NCI-H2081 (cell line): ENCODE results near the gene FBXO48.

Experiments used
- DNase-seq, 2 experiments: peaks; one replicate each; lab custom pipeline; 2025; lab: John Stamatoyannopoulos, UW

FBXO48 gene

DNA sequence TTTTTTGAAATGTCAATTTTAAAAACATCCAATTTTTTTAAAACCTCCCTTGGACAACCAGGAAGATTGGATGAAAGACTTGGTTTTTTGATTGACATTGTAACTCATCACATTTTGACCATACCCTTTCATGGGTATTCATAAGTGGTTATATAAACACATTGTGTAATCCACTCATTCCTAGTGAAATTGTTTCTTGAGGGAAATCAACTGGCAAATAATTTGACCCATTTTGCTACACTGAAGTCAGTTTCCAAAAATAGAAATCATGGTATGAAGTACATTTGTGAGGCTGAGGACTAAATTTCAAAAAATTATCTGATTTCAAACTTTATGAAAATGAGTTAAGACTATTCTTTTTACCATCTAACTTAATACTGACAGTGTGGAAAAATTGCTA, 31.5 kb downstream of the FBXO48 start:
- no peak for DNase-seq

GRCh38 chr2:68434981-68435380, 32.1 kb downstream of the FBXO48 start:
- no peak for DNase-seq

DNA sequence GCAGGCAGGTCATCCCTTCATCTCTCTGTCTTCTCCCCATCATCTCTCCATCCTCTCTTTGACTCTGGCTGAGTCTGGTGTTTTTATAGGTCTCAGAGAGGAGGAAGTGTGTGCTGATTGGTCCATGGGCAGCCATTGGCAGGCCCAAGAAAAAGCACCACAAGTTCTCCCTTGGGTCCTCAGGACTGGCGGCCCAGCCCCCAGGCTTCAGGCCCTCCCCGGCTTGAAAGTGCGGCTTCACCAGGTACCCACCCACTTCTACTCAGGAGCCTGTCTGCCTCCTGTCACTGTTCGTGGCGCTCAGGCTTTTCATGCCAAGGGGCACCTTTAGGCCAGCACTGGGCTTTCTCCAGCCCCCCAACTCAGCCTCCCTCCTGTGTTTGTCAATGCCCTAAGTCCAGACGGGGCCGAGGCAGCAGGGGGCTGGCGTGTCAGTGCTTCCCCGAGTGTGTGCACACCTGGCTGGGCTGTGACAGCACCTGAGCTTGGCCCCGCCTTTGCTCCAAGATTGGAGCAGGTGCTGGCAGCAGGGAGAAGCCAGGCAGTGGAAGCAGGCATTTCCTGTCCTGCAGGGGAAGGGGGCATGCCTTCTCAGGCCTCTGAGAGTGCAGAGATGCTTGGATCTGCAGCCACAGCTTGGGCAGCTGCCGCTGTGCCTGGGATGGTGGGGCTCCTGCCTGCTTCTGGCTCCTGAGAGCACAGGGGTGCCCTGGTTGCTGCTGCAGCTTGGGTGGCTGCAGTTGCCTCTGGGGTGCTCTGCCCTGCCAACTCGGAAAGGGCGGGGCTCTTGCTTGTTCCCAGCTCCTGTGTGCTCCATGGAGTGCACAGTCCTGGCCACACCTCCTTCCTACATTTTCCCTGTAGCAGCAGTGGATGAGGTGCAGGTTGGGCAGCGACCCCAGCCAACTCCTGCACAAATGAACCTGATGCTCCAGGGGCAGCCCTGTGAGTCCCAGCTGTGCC, 34.1 kb downstream of the FBXO48 start:
- DNase-seq, result no peak

GRCh38 chr2:68431316-68431972, 35.6 kb downstream of the FBXO48 start:
- DNase-seq, result no peak

- no peak for DNase-seq
These were observed 37.7 kb downstream of the FBXO48 start for GRCh38 chr2:68429311-68429826.

DNA sequence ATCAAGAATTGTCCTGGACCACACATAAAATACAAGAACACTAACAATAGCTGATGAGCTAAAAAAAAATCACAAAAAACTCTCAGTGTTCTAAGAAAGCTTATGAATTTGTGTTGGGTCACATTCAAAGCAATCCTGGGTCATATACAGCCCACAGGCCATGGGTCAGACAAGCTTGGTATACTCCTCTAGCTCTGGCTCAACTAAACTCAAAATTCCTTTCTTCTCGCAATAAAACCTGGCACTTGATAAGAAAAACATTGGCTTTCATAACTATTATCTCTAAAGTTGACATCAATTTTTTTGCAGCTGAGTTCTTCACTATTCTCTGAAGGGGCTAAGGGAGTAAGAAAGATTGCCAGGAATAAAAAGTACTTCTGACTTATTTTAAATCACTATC, 38.3 kb downstream of the FBXO48 start:
- DNase-seq, result no peak

DNA sequence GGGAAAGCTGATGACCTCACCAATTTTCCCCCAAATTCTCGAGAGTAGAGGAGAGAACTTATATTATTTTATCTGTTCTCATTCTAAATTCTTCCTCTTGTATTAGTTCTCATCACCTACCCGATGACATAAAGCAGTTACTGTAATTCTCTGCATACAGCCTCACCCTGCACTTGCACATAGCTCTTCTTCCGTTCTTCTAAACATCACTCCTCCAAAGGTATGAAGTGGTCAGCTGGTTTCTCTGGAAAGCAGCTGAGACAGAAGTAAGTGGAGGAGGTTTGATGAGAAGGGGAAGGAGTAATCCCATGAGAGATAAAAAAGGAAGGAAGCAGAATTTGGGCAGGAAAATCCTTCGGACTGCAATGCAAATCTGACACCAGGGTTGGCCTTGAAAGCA, 39.0 kb downstream of the FBXO48 start:
- no peak for DNase-seq

DNA sequence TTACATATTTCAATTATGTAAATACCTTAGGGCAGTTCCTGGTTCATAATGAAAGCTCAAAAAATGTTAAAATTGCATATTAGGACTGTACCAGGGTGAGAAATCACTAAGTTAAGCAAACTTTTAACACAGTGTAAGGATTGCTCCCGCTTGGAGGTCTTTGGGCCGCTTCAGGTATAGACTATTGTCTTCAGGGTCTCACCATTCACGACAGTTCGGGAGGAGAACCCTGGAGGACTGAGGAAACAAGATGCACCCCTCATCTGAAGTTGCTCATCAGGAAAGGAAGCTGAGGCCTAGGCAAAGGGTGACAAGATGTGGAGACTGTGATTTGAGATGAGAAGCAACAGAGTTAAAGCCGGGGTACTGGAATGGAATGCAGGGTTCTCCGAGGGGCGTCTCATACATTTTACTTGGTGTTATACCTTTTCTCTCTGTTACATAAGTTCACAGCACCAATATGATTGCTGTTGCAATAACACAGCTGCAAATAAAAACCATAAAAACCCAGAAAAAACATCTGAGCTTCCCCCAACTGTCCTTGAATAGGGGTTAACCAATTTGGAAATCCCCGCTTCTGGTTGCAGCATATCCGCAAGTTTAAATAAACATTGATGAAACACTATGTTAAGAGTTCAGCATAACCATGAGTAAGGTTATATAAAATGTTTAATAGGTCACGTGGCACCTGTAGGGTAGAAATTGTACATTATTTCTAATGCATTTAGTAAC, 40.1 kb downstream of the FBXO48 start:
- DNase-seq, result no peak

- no peak for DNase-seq
These were observed 40.6 kb downstream of the FBXO48 start for GRCh38 chr2:68426446-68426845.

GRCh38 chr2:68425503-68425902, 41.6 kb downstream of the FBXO48 start:
- DNase-seq, result no peak

DNA sequence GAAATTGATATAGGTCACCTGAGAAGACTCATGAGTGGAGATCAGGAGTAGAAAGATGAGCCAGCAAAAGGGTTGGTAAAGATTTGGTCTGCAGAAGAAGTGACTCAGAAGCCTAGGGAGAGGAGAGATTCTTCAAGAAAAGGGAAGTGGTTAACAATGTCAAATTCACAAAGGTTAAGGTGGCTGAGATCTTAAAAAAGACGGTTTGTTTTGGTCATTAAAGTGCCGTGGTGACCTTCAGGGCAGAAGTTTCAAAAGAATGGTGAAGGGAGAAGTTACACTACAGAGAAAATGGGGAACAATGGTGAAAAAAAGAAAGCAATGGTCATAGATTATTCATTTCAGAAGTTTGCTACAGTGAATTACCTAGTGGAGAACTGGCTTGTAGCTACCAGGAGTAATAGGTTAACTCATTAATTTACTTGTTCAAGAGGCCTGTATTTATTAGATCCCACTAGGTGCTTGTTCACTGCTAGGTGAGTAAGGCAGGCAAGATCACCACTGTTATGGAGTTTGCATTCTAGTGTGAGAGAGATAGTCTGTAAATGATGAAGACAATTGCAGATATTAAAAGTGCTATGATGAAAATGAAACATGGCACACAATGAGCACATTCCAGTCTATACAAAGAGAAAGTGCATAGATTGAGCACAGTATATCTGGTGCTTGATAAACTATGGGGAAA, 43.0 kb downstream of the FBXO48 start:
- no peak for DNase-seq

GRCh38 chr2:68420254-68420910, 46.7 kb downstream of the FBXO48 start:
- DNase-seq, result no peak

GRCh38 chr2:68418855-68419254, 48.2 kb downstream of the FBXO48 start:
- no peak for DNase-seq

- DNase-seq, result no peak
These were observed 48.7 kb downstream of the FBXO48 start for GRCh38 chr2:68418419-68418818.

- DNase-seq, result no peak
These were observed 49.2 kb downstream of the FBXO48 start for GRCh38 chr2:68417926-68418325.

GRCh38 chr2:68416081-68416675, 50.9 kb downstream of the FBXO48 start:
- peak in 1 of 2 experiments; percentile 13 for DNase-seq

DNA sequence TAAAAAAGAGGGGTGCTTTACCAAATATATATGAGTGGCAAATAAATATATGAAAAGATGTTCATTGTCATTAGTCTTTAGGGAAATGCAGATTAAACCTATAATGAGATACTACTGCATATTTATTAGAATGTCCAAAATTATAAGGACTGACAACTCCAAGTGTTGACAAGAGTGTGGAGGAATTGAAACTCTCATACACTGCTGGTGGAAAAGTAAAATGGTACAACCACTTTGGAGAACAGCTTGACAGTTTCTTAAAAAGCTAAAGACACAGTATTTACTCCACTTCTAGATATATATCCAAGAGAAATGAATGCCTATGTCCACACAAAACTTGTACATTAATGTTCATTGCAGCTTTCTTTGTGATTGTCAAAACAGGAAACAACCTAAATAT, 51.6 kb downstream of the FBXO48 start:
- DNase-seq, result no peak

DNA sequence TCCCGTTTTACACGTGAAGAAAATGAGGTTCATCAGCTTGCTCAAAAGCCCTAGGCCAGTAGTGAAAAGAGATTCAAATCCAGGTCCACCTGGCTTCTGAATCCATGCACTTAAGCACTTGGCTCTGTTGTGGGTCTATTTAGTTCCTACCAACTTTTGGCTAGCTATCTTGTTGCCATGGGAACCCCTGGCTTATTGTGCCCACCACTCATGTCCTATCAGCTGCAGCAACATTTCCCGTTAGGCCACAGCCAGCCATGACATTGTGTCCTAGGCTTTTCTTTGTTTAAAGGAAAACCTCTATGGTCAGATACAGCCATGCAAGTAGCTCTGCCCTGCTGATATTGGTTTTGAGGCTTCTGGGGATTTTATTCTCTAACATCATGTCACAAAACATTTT, 52.2 kb downstream of the FBXO48 start:
- peak in 1 of 2 experiments; percentile 10 for DNase-seq

GRCh38 chr2:68414452-68414851, 52.6 kb downstream of the FBXO48 start:
- no peak for DNase-seq

DNA sequence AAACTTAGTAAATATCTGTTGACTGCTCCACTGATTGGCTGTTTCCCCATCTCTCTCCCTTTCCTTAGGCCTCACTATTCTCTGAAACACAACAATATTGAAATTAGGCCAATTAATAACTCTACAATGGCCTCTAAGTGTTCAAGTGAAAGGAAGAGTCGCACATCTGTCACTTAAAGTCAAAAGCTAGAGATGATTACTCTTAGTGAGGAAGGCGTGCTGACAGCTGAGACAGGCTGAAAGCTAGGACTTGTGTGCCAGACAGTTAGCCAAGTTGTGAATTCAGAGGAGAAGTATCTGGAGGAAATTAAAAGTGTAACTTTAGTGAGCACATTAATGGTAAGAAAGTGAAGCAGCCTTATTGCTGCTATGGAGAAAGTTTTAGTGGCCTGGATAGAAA, 53.6 kb downstream of the FBXO48 start:
- no peak for DNase-seq
